Measurements from ENCODE around the gene RIMS4.

The RIMS4 gene

DNA sequence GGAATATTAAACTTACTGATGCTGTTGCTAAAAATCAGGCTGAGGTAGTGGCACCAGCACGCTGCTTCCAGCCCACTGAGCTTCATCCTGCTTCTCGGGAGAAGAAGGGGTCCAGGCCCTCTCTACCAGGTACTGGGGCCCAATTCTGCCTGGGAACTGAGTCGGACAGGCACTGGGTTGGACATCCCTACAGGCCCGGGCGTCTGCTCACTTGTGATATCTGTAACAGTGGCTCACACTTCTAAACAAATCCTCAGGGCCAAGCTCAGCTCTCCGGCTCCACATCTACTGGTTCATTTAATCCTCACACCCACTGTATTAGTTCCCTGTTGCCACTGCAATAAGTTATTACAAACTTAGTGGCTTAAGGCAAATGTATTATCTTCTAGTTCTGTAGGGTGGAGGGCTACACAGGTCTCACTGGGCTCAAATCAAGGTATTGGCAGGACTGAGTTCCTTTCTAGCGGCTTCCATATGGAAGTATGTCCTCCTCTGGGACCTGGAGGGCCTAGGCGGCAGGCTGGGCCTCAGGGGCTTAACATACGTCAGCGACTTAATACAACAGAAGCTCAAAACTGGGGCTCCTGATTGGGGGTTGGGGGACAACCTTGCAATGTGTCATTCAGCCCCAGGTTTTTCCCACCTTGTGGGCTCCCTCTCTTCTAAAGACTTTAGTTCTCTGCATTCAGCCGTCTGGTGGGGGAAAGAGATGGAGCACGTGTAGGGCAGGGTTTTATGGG lies 66.3 kb downstream of the RIMS4 start:
- TF ChIP-seq, protein P1, sequence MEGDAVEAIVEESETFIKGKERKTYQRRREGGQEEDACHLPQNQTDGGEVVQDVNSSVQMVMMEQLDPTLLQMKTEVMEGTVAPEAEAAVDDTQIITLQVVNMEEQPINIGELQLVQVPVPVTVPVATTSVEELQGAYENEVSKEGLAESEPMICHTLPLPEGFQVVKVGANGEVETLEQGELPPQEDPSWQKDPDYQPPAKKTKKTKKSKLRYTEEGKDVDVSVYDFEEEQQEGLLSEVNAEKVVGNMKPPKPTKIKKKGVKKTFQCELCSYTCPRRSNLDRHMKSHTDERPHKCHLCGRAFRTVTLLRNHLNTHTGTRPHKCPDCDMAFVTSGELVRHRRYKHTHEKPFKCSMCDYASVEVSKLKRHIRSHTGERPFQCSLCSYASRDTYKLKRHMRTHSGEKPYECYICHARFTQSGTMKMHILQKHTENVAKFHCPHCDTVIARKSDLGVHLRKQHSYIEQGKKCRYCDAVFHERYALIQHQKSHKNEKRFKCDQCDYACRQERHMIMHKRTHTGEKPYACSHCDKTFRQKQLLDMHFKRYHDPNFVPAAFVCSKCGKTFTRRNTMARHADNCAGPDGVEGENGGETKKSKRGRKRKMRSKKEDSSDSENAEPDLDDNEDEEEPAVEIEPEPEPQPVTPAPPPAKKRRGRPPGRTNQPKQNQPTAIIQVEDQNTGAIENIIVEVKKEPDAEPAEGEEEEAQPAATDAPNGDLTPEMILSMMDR (conservative IDR thresholded peaks at IDR 0.05; ENCODE audit: low read depth, low read length) = no peak

DNA sequence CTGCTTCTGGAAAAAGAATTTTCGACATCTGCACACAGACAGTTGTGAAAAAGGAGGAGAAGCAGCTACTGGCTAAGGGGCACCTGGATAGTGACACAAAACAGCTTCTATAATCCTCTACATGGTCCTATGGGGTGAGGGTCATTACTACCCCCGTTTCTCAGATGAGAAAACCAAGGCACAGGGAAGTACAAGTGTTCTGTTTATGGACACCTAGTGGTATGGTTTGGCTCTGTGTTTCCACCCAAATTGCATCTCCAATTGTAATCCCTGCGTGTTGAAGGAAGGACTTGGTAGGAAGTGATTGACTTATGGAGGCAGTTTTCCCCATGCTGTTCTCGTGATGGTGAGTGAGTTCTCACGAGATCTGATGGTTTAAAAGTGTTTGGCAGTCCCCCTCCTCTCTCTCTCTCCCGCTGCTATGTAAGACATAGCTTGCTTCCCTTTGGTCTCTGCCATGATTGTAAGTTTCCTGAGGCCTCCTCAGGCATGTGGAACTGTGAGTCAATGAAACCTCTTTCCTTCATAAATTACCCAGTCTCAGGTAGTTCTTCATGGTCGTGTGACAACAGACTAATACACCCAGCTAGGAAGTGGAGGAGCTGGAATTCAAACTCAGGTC lies 67.2 kb downstream of the RIMS4 start:
- no peak for DNase-seq (ENCODE audit: low read depth)
- TF ChIP-seq, protein P1 (conservative IDR thresholded peaks at IDR 0.05; ENCODE audit: low read depth, low read length) = no peak

More for the DNA sequence above, 66.3 kb downstream of the RIMS4 start:
- no peak overlapping the region for H3K4me3 ChIP-seq (ENCODE audit: low read depth, low read length)
- no peak for DNase-seq (ENCODE audit: low read depth)

DNA sequence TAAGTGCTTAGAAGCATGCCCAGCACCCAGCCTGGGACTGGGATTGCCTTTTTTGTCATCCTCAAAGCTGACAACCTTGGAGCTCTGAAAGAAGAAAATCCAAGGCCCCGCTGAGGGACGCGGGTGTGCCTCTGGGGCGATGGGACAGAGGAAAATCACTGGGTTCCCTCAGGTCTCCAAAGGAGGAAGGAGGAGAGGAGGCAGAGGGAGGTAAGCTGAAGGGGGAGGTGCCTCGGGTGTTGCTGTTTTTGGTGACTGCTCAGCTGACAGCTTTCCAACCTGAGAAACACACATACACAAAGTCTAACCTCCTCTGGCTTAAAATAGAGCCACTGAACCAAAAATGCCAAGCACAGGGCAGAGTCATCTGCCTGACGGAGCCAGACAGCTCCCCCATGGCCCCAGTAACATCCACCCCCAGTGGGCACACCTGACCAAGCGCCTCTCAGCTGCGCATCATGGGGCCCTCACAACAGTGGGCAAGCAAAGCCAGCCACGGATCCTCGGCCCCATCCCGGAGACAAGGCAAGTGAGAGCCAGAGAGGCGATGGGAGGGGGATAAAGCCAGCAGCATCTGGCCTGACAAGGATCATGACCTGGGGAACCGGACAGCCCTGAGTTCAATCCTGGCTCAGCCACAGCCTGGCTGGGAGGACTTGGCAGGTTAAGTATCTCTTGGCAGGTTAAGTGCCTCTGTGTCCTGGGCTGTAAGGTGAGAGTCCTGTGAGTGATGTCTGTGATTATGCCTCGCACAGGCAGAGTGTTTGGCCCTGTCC lies 67.9 kb downstream of the RIMS4 start:
- TF ChIP-seq, protein P1 (conservative IDR thresholded peaks at IDR 0.05; ENCODE audit: low read depth, low read length) = no peak
- no peak overlapping the region for H3K4me3 ChIP-seq (ENCODE audit: low read depth, low read length)
- DNase-seq (ENCODE audit: low read depth) = no peak

More for the DNA sequence above, 67.2 kb downstream of the RIMS4 start:
- no peak overlapping the region for H3K4me3 ChIP-seq (ENCODE audit: low read depth, low read length)

DNA sequence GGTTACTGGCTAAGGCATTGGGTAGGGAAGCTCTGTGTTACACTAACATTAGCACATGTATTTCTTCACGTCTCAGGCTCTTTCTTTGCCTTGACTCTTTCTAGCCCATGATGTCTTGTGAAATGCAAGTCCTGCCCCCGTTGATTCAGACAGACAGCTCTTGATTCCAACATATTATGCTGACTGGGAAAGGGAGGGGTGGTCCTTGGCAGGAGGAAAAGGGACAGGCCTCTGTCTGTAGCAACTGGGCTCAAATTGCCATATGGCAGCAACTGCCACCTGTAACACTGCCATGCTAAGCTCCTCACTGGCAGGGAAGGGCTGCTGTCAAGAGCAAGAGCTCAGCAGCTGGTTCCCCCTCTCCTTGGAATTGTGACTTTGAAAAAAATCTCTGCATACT lies 70.4 kb downstream of the RIMS4 start:
- H3K4me3 ChIP-seq (ENCODE audit: low read depth, low read length) = no peak overlapping the region
- TF ChIP-seq, protein P1 (conservative IDR thresholded peaks at IDR 0.05; ENCODE audit: low read depth, low read length) = no peak
- no peak for DNase-seq (ENCODE audit: low read depth)

DNA sequence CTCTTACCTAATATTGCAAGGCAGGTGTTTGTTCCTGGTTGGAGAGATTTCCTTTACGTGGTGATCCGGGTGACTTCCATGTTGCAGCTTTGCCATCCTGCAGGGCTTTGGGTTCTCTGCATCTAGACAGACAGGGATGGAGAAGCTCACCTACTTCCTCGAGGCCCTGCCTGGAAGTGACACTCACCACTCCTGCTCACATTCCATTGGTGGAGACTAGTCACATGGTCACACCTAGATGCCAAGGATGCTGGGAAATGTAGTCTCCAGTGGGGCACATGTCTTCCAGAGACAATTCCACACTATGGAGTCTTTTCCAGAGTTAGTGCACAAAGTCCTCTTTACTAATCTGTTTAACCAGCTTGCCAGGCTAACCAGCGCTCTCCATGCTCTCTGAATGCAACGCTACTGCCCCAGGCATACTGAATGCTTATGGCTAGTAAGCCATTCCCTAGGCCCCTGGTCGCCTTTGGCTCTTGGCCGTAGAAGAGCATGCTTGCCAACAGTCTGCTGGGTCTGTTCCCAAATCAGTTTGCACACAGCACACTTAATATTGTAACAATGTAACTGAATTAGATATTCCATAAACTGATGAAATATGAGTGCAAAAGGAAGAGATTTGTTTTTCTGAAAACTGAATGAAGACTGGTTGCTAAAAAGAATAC lies 71.4 kb downstream of the RIMS4 start:
- TF ChIP-seq, protein P1 (conservative IDR thresholded peaks at IDR 0.05; ENCODE audit: low read depth, low read length) = no peak
- DNase-seq (ENCODE audit: low read depth) = peak; percentile 82
- H3K4me3 ChIP-seq (ENCODE audit: low read depth, low read length) = no peak overlapping the region

DNA sequence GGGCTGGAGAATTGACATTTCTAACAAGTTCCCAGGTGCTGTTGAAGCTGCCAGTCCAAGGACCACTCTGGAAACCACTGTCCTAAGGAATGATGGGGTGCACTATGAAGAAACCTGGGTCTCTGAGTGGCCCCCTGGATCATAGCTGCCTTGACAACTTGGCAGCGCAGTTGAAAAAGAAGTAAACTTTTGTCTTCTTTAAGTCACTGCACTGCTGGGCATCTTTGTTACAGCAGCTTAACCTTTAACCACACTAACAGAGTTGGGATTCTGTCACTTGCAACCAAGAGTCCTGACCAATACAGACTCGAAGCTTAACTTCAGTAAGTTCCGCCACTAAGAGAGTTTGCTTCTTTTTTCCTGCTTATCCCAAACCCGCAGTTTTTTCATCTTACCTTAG lies 73.2 kb downstream of the RIMS4 start:
- no peak overlapping the region for H3K4me3 ChIP-seq (ENCODE audit: low read depth, low read length)
- TF ChIP-seq, protein P1 (conservative IDR thresholded peaks at IDR 0.05; ENCODE audit: low read depth, low read length) = no peak
- no peak for DNase-seq (ENCODE audit: low read depth)
